ENCODE data around the gene SDHAF2. TPM values are rescaled to one million over a fixed set of nuclear protein-coding genes. Genes with fewer than 3 reads are reported as not detected.

The SDHAF2 gene
- total and polyA plus RNA-seq, 2 of the 4 experiments (the other 2 are of a cell fraction) = 50.4 to 91.1 TPM

DNA sequence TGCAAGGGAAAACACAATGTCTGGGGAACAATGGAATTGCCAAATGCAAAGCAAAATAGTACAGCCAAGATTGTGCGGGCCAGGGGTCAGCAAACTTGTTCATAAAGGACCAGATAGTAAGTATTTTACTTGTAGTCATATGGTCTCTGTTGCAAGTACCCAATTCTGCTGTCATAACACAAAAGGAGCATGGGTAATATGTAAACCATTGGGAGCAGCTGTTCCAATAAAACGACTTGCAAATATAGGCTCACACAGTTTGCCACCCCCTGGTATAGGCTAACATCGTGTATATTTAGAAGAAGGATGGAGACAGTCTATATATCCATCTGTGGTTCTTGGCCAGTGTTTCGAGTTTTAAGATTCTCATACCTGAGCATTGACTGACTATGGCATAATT lies 15.6 kb downstream of the SDHAF2 start:
- CTCF ChIA-PET = interaction anchor here (0.6 to 3.4 kb wide), 15 partner anchors 10 to 288 kb away, joined by 3 to 27 read pairs (median 5); partner anchors contain the start of genes CPSF7, LRRC10B and SDHAF2
- Histone ChIP-seq H3K36me3 (ENCODE audit: control insufficient read depth, insufficient read depth, low read length) (peaks cover 36% of the 10 kb centered on the region), H2BK120ac (ENCODE audit: low read depth, low read length) (no peak overlapping the region), H3K9me3 (ENCODE audit: control insufficient read depth, insufficient read depth, low read length) (no peaks in the 10 kb centered on the region), H3K4me3 (ENCODE audit: insufficient read depth, low read depth, low read length) (no peak overlapping the region), H3K27ac (ENCODE audit: insufficient read depth, low read length) (no peak overlapping the region), H2AK5ac (ENCODE audit: low read depth, low read length) (no peak overlapping the region), H2AFZ (replicated peaks; ENCODE audit: low read length, poor library complexity) (no peak overlapping the region), H3K27me3 (ENCODE audit: control insufficient read depth, insufficient read depth, low read length) (no peaks in the 10 kb centered on the region), H3K79me1 (ENCODE audit: low read depth in 1 of 2, low read length in 2 of 2) (peaks cover 30 to 70% of the 10 kb centered on the region in 2 experiments), H2AK9ac (replicated peaks; ENCODE audit: low read depth, low read length, poor library complexity) (no peak overlapping the region), H3K56ac (ENCODE audit: extremely low read depth, insufficient read depth, low read length) (no peak overlapping the region), H3K14ac (replicated peaks; ENCODE audit: low read depth, low read length) (no peak overlapping the region), H3K18ac (ENCODE audit: low read depth, low read length) (no peak overlapping the region), H4K8ac (ENCODE audit: low read depth in 2 of 2, low read length in 2 of 2) (no peak overlapping the region), H3K9me1 (ENCODE audit: insufficient read depth, low read length) (peaks cover 3% of the 10 kb centered on the region; the same call in 1 of the 2 replicates), H2BK20ac (ENCODE audit: low read depth, low read length) (no peak overlapping the region), H2BK15ac (ENCODE audit: low read depth, low read length) (no peak overlapping the region), H3K4me2 (ENCODE audit: low read depth, low read length) (no peak overlapping the region), H3K23ac (ENCODE audit: low read depth, low read length) (0 out of 2 replicates have a peak overlapping the region, but pooled peaks have one; percentile 59), H3K9ac (ENCODE audit: low read depth, low read length) (no peak overlapping the region), H4K91ac (ENCODE audit: insufficient read depth, low read depth, low read length) (no peak overlapping the region), H2BK5ac (ENCODE audit: low read depth, low read length, poor library complexity, severe bottlenecking) (no peak overlapping the region), H4K5ac (ENCODE audit: low read depth, low read length) (no peak overlapping the region), H4K20me1 (ENCODE audit: insufficient read depth, low read length) (peaks cover 43% of the 10 kb centered on the region), H3K4me1 (ENCODE audit: control insufficient read depth, insufficient read depth, low read length) (peaks cover 8% of the 10 kb centered on the region), H3K4ac (ENCODE audit: low read depth, low read length) (no peak overlapping the region)
- WGBS, 2 experiments (ENCODE audit: extremely low coverage in 2 of 2, insufficient read length in 1 of 2) = no CpG with 5 or more reads among the region's 4 CpGs
- in situ Hi-C loops (cut with MboI; ENCODE audit: low sequenced_read_pairs) (loop anchor here (5.0 kb wide), 1 partner anchor 192 kb away; no protein-coding TSS in a partner anchor), dilution Hi-C loops (cut with HindIII; ENCODE audit: low sequenced_read_pairs, unreplicated experiment) (no loop called here), intact Hi-C loops (cut with micrococcal nuclease) (no loop called here)
- BruUV-seq (replicated peaks) = no TSS peak
- DNase-seq (peak; percentile 19), ATAC-seq (ENCODE audit: low read depth) (peak; percentile 3; the same call in 1 of the 2 replicates)
- POLR2A ChIA-PET (ENCODE audit: unreplicated experiment) = interaction anchor here (0.9 kb wide), 1 partner anchor 16 kb away, joined by 3 read pairs; no protein-coding TSS in a partner anchor
- TF ChIP-seq RAD21 (IDR thresholded peaks at IDR 0.05; ENCODE audit: low read length) (no peak), RCOR1 (IDR thresholded peaks at IDR 0.05; ENCODE audit: insufficient replicate concordance, low read length) (no peak), RFX5 (IDR thresholded peaks at IDR 0.05; ENCODE audit: low read depth, low read length) (no peak), ELK1 (IDR thresholded peaks at IDR 0.05; ENCODE audit: borderline replicate concordance, low read depth, low read length) (no peak), MXI1 (IDR thresholded peaks at IDR 0.05; ENCODE audit: borderline replicate concordance, low read depth, low read length) (no peak)
